ENCODE results near the gene NPIPA1.
"Not testable (repeated sequence)": the region's sequence is repeated elsewhere in the genome, so short reads cannot be mapped to it uniquely, and the experiment has no call there.

NPIPA1 gene

DNA sequence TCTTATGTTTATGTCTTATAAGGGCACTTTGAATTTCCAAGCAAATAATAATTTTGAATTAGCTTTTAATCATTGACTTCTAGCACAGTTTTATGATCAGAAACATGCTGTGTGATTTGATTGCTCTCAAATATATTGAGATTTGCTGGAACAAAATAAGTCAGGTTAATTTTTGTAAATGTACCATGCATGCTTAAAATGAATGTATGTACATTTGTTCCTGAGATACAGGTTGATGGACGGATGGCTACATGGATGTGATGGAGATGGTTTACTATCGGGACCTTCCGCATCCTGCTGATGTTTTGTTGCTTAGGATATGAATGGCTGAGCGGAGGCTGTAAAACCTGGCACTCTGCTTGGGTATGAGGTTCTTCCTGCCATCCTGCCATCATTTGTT lies at the start of gene NPIPA1:
Gene NPIPA1 (plus strand): TSS at position 301 of the 400 bp plus-strand sequence. CDS start 0 bp downstream, at position 301.
- DNase-seq, result not testable (repeated sequence)

DNA sequence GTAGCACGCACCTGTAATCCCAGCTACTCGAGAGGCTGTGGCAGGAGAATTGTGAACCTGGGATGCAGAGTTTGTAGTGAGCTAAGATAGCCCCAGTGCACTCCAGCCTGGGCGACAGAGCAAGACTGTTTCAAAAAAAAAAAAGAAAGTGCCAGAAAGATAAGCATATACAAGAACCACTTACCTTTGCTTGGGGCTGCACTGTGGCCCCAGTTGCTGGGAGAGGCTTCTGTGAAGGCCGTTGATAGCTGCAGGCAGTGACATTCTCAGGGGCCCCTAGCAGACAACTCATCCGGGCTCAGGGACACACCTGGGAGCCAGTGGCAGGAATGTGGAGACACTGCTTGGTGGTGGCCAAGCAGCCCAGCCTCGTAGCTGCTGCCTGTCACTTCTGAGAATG lies 45.1 kb upstream of the NPIPA1 start:
- DNase-seq, result not testable (repeated sequence)

DNA sequence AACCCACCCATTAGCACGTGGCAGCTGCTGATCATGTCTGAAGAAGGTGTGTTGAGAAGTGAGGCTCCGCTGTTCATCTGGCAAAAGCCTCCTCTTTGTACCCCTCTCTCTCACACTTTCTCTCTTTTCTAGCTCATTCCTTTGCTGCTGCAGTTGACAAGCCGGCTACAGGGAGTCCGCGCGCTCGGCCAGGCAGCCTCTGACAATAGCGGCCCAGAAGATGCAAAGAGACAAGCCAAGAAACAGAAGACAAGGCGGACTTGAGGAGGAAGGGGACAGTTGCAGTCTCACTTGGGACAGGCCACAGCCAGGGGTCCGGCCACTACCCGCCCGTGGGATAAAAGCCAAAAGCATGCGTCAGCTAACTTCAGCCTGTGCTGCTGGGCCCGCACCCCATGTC lies 41.9 kb upstream of the NPIPA1 start:
- DNase-seq, result not testable (repeated sequence)

DNA sequence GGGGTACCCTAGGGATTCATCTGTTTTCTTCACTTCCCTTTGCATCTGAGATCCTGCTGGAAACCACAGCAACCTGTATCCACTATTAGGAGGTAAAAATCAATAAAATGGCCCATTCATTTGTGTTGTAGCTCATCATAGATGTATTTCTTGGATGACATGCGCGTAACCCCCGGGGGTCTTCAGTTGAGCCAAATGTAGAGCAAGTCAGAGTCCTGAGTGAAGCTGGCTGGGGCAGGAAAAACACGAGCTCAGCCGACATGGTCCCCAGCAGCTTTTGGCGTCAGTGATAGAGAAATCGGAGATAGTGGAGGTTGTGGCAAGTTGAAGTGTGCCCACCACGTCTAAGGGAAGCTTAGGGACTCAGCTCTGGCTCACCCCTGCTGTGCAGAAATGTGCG lies 41.2 kb upstream of the NPIPA1 start:
- DNase-seq, result not testable (repeated sequence)

DNA sequence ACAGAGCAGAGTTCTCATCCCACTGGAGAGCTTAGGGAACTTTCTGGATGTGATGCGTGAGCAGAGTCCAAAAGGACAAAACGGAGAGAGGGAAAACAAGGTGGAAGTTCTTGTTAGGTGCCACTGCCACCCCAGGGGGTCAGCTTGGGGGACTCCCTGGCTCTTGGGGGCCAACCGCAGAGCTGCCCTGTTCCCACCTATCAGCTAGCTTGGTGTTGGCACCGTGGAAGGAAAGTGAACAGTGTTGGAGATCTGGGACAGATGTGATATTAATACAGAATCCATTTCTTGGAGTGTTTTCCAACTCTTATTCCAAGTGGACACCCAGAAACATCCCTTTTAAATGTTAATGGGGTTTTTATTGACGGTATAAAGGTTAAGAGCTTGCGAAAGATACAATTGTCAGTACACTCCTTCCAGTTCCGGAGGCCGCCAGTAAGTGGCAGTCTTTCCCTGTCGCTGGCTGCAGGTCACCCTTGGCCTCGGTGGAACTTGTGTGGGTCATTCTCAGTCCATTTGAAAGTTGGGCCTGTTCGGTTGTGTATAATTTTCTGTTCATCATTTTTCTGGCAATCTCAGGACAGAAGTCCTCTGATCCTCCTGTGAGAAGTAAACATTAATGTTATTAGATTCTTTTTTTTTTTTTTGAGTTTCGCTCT lies 40.1 kb upstream of the NPIPA1 start:
- not testable (repeated sequence) for DNase-seq

DNA sequence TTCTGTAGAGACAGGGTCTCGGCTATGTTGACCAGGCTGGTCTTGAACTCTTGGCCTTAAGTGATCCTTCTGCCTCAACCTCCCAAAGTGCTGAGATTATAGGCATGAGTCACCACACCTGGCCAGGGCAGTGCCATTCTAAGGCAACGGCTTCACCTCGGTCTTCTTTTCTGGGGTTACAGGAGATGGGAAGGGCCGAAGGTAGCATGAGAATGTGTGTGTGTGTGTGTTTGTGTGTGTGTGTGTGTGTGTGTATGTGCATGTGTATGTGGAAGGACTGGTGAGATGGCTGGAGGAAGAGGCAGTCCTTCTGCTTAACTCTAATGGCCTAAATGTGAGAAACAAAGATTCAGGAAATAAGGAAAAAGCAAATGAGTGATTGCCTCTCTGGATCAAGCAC lies 39.1 kb upstream of the NPIPA1 start:
- not testable (repeated sequence) for DNase-seq

DNA sequence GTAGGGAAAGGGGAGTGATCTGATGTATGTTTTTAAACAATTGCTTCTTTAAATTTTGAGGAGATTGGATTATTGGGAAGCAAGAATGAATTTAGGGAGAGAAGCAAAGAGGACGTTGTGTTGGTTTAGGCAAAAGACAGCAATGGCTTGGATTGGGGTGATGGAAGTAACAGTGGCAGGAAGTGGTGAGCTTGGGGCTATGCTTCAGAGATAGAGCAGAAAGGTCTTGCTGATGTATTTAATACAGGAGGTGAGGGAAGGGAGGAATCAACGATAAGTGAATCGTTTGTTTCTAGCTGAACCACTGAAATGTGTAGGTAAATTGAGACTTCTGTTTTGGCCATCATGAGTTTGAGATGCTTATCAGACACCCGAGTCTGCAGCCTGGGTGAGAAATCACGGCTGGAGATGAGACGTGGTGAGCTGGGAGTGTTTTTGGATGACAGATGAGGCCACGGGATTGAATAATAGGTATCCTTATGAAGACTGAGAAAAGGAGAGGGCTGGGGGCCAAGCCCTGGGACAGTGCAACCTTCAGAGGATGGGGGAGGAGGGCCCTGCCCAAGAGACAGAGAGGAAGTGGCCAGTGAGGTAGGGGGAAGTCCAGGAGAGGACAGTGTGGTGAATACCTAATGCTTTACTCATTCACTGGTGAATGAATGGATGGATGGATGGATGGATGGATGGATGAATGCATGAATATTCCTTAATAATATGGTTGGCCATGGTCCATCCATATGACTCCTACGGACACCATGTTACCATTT lies 33.9 kb upstream of the NPIPA1 start:
- not testable (repeated sequence) for DNase-seq

DNA sequence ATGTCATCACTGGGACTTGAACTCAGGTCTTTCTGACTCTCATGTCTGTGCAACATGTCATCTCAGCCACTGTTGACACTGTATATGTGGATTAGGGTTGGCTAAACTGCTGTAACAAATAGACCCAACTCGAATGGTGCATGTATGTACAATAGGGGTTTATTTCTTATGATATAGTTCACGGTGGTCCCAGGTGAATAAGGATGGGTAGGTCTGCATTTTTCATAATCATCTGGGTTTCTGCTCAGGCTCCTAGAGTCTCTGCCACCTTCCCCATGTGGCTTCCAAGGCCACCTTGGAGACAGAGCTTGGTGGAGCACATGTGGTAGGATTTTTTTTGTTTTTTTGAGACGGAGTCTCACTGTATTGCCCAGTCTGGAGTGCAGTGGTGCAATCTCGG lies 27.5 kb upstream of the NPIPA1 start:
- DNase-seq, result not testable (repeated sequence)

DNA sequence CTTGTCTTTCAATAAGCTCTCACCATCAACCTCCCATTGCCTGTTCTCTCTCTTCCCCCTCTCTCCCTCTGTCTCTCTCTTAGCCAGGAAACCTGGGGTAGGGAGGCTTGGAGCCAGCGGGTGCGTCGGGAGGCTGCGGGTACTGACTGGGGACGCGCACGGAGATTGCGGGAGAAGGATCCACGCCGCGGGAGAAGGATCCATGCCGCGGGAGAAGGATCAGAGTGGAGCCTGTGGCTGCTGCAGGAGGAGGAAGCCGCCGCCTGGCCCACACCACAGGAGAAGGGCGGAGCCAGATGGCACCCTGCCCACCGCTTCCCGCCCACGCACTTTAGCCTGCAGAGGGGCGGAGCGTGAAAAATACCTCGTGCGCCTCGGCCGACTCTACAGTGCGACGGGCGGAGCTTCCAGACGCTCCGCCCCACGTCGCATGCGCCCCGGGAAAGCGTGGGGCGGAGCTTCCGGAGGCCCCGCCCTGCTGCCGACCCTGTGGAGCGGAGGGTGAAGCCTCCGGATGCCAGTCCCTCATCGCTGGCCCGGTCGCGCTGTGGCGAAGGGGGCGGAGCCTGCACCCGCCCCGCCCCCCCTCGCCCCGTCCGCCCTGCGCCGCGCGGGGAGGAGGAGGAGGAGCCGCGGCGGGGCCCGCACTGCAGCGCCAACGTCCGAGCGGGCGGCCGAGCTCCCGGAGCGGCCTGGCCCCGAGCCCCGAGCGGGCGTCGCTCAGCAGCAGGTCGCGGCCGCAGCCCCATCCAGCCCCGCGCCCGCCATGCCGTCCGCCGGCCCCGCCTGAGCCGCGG lies 26.2 kb upstream of the NPIPA1 start:
- DNase-seq, result not testable (repeated sequence)

DNA sequence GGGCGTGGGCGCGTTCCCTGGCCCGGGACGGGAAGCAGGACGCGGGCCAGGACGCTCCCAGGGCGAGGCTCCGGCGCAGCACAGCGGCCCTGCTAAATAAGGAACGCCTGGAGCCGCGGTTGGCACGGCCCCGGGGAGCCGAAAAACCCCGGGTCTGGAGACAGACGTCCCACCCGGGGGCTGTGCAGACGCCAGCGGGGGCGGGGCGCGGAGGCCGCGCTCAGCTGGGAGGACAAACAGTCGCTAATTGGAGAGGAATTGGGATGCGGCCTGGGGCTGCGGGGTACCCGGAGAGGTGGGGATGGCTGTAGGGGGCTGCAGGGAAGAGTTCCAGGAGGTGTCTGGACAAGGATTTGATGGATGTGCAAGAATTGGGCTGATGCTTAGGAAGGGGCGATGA lies 25.3 kb upstream of the NPIPA1 start:
- DNase-seq, result not testable (repeated sequence)

DNA sequence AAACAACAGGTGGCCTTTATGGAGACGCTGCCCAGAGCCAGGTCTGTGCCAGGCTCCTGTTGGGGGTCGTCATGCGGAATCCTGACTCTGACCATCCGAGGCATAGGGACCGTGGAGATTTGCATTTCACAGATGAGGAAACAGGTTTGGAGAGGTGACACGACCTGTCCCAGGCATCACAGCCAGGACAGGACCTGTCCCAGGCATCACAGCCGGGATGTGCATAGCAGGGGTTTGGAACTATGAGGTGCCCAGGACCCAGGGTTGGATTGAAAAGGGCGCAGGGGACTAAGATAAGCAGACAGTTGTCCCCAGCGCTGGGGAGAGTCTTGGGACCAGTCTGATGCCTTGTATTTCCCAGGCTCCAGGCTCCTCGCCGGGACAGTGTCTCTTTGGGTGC lies 24.7 kb upstream of the NPIPA1 start:
- not testable (repeated sequence) for DNase-seq

DNA sequence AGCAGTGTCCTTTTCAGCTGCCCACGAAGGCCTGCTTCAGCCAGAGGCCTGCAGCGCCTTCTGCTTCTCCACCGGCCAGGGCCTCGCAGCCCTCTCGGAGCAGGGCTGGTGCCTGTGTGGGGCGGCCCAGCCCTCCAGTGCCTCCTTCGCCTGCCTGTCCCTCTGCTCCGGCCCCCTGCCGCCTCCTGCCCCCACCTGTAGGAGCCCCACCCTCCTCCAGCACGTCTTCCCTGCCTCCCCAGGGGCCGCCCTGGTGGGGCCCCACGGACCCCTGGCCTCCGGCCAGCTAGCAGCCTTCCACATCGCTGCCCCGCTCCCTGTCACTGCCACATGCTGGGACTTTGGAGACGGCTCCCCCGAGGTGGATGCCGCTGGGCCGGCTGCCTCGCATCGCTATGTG lies 18.7 kb upstream of the NPIPA1 start:
- DNase-seq, result not testable (repeated sequence)

DNA sequence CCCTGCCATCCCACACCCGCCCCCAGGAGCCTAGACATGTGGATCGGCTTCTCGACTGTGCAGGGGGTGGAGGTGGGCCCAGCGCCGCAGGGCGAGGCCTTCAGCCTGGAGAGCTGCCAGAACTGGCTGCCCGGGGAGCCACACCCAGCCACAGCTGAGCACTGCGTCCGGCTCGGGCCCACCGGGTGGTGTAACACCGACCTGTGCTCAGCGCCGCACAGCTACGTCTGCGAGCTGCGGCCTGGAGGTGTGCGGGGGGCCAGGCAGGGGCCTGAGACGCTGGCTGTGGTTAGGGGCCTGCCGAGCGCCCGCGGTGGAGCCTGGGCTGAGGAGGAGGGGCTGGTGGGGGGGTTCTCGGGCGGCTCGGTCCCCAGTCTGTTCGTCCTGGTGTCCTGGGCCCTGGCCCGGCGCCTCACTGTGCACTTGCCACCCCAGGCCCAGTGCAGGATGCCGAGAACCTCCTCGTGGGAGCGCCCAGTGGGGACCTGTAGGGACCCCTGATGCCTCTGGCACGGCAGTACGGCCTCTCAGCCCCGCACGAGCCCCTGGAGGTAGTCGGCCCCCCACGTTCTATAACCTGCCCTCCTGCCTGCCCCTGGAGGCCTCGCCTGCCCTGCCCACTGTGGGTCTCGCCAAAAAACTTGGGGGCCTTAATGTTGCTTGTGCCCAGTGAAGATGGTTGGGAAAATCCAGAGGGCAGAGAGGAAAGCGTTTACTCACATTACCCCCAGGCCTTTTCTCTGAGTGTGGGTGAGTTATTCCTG lies 17.2 kb upstream of the NPIPA1 start:
- not testable (repeated sequence) for DNase-seq

DNA sequence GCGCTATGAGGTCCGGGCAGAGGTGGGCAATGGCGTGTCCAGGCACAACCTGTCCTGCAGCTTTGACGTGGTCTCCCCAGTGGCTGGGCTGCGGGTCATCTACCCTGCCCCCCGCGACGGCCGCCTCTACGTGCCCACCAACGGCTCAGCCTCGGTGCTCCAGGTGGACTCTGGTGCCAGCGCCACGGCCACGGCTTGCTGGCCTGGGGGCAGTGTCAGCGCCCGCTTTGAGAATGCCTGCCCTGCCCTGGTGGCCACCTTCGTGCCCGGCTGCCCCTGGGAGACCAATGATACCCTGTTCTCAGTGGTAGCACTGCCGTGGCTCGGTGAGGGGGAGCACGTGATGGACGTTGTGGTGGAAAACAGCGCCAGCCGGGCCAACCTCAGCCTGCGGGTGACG lies 15.0 kb upstream of the NPIPA1 start:
- not testable (repeated sequence) for DNase-seq

DNA sequence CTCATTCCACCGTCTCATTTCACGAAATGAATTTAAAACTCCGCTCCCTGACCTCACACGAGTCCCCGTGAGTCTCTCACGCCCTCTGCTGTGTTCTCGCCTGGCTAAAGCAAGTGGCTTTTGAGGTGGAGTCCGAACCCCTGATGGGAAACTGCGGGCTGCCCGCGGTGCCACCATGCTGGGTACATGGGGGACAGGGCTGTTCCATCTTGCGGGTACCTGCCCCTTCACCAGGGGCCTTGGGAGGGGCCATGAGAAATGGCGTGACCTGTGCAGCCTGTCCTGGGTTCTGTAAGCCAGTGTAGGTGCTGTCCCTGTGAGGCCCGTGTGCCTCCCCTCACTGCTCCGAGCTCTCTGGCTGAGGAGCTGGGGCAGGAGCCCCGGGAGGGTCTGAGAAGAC lies 14.3 kb upstream of the NPIPA1 start:
- DNase-seq, result not testable (repeated sequence)

DNA sequence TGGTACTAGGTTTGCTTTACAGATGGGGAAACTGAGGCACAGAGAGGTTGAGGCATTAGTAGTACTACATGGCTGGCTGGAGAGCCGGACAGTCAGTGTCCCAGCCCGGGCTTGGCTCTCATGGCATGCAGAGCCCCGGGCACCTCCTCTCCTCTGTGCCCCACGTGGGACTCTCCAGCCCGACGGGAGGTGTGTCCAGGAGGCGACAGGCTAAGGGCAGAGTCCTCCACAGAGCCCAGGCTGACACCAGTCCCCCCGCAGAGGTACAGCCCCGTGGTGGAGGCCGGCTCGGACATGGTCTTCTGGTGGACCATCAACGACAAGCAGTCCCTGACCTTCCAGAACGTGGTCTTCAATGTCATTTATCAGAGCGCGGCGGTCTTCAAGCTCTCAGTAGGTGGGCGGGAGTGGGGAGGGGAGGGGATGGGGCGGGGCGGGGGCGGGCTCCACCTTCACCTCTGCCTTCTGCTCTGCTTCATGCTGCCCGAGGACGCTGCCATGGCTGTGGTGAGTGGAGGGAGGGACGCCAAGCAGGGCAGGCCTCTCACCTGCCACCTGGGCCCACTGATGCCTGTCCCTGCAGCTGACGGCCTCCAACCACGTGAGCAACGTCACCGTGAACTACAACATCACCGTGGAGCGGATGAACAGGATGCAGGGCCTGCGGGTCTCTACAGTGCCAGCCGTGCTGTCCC lies 13.7 kb upstream of the NPIPA1 start:
- not testable (repeated sequence) for DNase-seq

DNA sequence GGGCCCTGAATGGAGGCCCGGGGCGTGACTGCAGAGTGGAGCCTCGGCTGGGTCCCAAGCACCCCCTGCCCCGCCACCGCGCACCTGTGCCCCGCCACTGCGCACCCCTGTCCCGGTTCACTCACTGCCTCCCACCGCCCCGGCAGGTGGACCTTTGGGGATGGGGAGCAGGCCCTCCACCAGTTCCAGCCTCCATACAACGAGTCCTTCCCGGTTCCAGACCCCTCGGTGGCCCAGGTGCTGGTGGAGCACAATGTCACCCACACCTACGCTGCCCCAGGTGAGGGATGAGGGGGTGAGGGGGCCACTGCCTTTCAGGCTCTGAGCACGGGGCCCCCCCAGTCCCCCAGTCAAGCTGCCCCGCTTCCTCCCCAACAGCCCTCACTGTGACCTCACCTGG lies 12.9 kb upstream of the NPIPA1 start:
- not testable (repeated sequence) for DNase-seq

DNA sequence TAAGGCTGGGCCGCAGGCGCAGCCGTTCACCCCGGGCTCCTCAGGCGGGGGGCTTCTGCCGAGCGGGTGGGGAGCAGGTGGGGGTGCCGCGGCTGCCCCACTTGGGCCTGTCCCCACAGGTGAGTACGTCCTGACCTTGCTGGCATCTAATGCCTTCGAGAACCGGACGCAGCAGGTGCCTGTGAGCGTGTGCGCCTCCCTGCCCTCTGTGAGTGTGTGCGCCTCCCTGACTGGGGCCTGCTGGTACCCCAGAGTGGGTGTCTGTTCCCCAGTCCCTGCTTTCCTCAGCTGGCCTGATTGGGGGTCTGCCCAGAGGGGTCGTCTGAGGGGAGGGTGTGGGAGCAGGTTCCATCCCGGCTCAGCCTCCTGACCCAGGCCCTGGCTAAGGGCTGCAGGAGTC lies 12.3 kb upstream of the NPIPA1 start:
- DNase-seq, result not testable (repeated sequence)

DNA sequence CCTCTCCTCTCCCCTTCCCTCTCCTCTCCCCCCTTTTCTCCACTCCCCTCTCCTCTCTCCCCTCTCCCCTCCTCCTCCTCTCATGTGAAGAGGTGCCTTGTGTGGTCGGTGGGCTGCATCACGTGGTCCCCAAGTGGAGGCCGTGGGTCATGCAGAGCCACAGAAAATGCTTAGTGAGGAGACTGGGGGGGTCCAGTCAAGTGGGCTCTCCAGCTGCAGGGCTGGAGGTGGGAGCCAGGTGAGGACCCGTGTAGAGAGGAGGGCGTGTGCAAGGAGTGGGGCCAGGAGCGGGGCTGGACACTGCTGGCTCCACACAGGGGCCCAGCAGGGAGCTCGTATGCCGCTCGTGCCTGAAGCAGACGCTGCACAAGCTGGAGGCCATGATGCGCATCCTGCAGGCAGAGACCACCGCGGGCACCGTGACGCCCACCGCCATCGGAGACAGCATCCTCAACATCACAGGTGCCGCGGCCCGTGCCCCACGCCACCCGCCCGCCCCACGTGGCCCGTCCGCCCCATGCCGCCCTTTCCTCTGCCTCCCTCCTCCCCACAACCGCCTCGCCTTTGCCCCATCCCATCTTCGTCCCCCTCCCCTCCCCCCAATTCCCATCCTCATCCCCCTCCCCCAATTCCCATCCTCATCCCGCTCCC lies 9.1 kb upstream of the NPIPA1 start:
- DNase-seq, result not testable (repeated sequence)

DNA sequence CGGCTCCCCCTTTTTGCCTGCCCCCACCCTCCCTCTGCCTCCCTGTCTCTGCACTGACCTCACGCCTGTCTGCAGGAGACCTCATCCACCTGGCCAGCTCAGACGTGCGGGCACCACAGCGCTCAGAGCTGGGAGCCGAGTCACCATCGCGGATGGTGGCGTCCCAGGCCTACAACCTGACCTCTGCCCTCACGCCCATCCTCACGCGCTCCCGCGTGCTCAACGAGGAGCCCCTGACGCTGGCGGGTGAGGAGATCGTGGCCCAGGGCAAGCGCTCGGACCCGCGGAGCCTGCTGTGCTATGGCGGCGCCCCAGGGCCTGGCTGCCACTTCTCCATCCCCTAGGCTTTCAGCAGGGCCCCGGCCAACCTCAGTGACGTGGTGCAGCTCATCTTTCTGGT lies 8.1 kb upstream of the NPIPA1 start:
- not testable (repeated sequence) for DNase-seq

DNA sequence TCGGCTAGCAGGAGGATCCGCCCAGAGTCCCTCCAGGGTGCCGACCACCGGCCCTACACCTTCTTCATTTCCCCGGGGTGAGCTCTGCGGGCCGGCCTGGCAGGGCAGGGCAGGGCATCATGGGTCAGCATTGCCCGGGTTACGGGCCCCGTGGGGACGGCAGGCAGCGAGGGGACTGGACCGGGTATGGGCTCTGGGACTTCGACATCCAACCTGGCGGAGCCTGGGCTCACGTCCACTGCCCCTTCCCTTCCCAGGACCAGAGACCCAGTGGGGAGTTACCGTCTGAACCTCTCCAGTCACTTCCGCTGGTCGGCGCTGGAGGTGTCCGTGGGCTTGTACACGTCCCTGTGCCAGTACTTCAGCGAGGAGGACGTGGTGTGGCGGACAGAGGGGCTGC lies 7.0 kb upstream of the NPIPA1 start:
- not testable (repeated sequence) for DNase-seq
